ENCODE measurements around the gene PDE6D. TPM values are rescaled to one million over a fixed set of nuclear protein-coding genes. Genes with fewer than 3 reads are reported as not detected.

Gene PDE6D
- polyA plus RNA-seq, 1 donor, result 26.9 TPM

GRCh38 chr2:231684314-231685223, 96.5 kb downstream of the PDE6D start:
- no peak for DNase-seq

DNA sequence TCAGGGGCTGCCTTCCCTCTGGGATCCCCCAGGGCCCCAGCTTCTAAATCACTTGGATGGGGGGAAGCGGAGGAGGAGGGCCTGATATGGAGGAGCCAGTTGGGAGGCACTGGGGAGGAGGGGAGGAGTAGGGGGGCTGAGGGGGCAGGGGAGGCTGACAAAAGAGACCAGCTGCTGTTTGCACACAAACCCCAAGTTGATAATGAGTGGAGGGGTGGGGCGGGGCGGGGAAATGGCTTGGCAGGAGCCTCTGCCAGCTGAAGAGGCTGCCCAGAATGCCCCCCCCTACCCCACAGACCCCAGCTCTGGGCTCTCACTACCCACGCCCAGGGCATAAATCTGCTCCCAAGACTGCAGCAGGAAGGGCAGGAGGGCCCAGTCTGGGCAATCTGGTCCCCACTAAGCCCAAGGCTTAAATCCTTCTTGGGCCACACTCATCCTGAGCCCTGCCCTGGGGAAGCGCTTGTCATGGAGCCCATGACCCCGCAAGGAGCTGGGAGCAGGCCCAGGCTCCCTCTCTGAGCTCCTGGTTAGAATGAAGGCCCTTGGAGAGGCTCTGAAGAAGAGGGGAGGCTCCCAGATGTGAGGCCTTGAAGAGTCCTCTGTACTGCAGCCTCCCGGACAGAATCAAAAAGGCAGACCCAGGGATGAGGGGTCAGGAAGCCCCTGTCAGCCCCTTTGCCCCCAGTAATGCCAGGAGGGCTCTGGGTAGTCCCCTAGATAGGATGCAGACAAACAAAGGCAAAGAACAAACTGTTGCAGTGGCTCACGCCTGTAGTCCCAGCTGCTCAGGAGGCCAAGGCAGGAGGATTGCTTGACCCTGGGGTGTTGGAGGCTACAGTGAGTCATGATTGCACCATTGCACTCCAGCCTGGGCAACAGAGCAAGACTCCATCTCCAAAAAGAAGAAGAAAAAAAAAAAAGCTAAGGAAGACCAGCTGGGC, 97.5 kb downstream of the PDE6D start:
- DNase-seq, result no peak

DNA sequence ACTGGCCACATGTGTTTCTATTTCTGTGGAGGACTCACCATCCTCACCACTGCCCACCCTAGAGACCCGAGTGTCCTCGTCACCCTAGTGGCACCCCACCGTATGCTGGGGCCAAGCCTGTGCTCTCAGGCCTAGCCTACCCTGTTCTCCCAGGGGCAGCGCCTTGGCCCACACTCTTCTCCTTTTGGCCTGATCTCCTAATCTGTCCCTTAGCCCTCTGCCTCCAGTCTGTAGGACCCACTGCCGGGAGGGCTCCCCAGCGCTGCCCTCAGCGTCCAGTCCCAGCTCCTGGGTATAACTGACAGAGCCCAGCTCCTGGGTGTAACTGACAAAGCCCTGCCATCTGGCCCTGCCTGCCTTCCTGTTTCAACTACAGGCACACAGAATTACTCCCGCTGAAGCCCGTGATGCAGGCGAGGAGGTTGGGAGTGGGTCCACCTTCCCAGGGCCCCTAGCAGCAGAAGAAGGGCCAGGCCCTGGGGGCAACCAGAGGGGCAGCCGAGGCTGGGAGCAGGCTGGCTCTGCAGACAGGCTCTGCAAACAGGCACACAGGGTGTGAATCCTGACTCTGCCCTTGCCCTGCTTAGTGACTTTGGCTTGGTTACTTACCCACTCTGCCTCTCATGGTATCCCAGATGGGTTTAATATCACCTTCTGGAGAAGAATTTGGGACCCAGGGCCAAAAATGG, 98.3 kb downstream of the PDE6D start:
- no peak for DNase-seq

Other genes with a start within 250 kb of the PDE6D start
- not detected for gene TEX44, start 188.4 kb downstream of the PDE6D start, polyA plus RNA-seq (ENCODE audit: insufficient read length)
- gene PTMA, start 72.8 kb downstream of the PDE6D start, polyA plus RNA-seq (ENCODE audit: insufficient read length), result 1,955 TPM
- 69.6 TPM for gene COPS7B, start 5.2 kb upstream of the PDE6D start, polyA plus RNA-seq (ENCODE audit: insufficient read length)
- 0.18 TPM for gene NPPC, start 145.1 kb upstream of the PDE6D start, polyA plus RNA-seq (ENCODE audit: insufficient read length)
- gene DIS3L2, start 180.4 kb upstream of the PDE6D start, polyA plus RNA-seq (ENCODE audit: insufficient read length), result 40.3 TPM

Data from left kidney (tissue), 2 donors.